Transverse colon (tissue), 4 donors: ENCODE data around the gene PNLIPRP1. TPM values are rescaled to one million over a fixed set of nuclear protein-coding genes. Genes with fewer than 3 reads are reported as not detected.

Experiments
- DNase-seq: peaks from one replicate; pipeline ENCODE4 v3.0.0-alpha.2; 2019
- H3K27ac ChIP-seq, 4 donors: fragments of 200-600 bp; sonication (generic); 2 replicates each; pipeline ENCODE4 v1.5.1; 2016 to 2018; ENCODE audit warnings: inconsistent platforms in 4 of 4
- H3K27me3 ChIP-seq: fragments of 200-600 bp; sonication (generic); 2 replicates; pipeline ENCODE4 v1.5.1; 2017; ENCODE audit warnings: inconsistent platforms
- H3K36me3 ChIP-seq, 4 donors: fragments of 200-600 bp; sonication (generic); 2 replicates each; pipeline ENCODE4 v1.5.1; 2017 to 2019; ENCODE audit warnings: inconsistent platforms in 4 of 4
- H3K4me1 ChIP-seq, 4 donors: fragments of 200-600 bp; sonication (generic); 2 replicates each; pipeline ENCODE4 v1.5.1; 2017 to 2020; ENCODE audit warnings: inconsistent platforms in 4 of 4
- H3K4me3 ChIP-seq, 4 donors: fragments of 200-600 bp; sonication (generic); 1 replicate in 1 of 4; 2 replicates in 3 of 4; pipeline versions ENCODE4 v1.5.1 to v1.6.1; 2017 to 2019; ENCODE audit warnings: inconsistent platforms in 4 of 4
- H3K9me3 ChIP-seq, 2 donors: fragments of 200-600 bp; sonication (generic); 2 replicates each; pipeline ENCODE4 v1.5.1; 2017 to 2019; ENCODE audit warnings: inconsistent platforms in 2 of 2
- EP300 ChIP-seq: sonication (generic); formaldehyde crosslinking; IDR thresholded peaks from one replicate; pipeline ENCODE4 v1.6.1; 2017; ENCODE audit warnings: antibody characterized with exemption, low read depth
- POLR2A ChIP-seq: fragments of 450-650 bp; IDR thresholded peaks from one replicate; pipeline ENCODE4 v1.6.1; 2016; ENCODE audit warnings: antibody characterized with exemption, mild to moderate bottlenecking, moderate library complexity
- POLR2AphosphoS5 ChIP-seq, 3 donors: sonication (generic); formaldehyde crosslinking; IDR thresholded peaks; one replicate each; pipeline ENCODE4 v1.6.1; 2016; ENCODE audit warnings: antibody characterized with exemption in 3 of 3
- WGBS, 2 donors: methylation state at CpG; one replicate each; pipeline ENCODE4 v1.1.5; 2018; ENCODE audit warnings: low coverage in 1 of 2; 5-methylcytosine and 5-hydroxymethylcytosine counted together
- in situ Hi-C, 4 donors: fragments of 200-750 bp; cut with MboI; loops; one replicate each; pipeline versions ENCODE4 v1.15.0 to v1.15.1; 2017; ENCODE audit warnings: low sequenced_read_pairs in 3 of 4, low pct_ligation_motif_present in 1 of 4, low pct_unique_long_range_greater_than_20kb in 1 of 4
- intact Hi-C: fragments of 100-400 bp; cut with DNase I; formaldehyde crosslinking; loops from one replicate; pipeline ENCODE4 v1.15.1; 2023; ENCODE audit warnings: low total_unique reads
- total RNA-seq, 4 donors: library from RNA; depleted of rRNA; stranded (reverse); fragments of >200 nt; gene quantifications; one replicate each; pipeline ENCODE4 v1.1.0, GENCODE V29; 2016
- TF ChIP-seq, protein P1 (sequence below), 5 experiments: fragments of 200-600 bp in 3 of 5; fragments of 450-650 bp in 2 of 5; sonication (generic) in 3 of 5; IDR thresholded peaks; 1 replicate in 2 of 5; 2 replicates in 3 of 5; pipeline ENCODE4 v1.5.1; 2016 to 2017; ENCODE audit warnings: antibody characterized with exemption in 5 of 5, inconsistent platforms in 3 of 5, mild to moderate bottlenecking in 2 of 5, moderate library complexity in 1 of 5

The PNLIPRP1 gene
- total RNA-seq, 4 donors from 2014 or later: not detected

DNA sequence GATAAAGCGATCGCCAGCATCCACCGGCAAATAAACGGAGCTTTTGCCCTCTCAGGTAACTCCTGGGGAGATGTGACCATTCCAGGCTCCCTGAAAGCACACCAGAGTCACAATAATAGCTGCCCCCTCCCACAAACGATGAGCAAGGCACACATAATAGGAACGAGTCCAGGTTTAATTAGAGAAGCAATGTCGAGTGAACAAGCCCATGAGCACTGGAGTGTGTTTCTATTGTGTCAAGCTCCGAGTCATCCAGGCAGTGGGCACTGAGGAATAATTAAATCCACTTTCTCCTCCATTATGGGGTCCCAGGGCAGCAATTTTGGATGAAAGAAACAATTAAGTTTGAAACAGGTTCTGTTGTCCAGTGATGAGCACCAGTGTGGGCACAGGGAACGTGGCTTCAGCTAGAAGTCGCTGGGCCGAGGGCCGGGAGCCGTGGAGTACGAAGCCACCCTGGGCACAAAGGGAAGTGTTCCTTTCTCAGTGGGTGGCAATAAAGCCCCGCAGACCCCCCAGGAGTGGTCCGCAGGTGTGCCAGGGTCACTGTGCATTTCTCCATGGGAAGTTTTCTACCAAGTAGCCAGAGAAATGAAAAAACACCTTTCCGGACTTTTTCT lies 41.9 kb downstream of the PNLIPRP1 start:
- TF ChIP-seq EP300: no peak
- TF ChIP-seq POLR2A: no peak
- TF ChIP-seq, protein P1, sequence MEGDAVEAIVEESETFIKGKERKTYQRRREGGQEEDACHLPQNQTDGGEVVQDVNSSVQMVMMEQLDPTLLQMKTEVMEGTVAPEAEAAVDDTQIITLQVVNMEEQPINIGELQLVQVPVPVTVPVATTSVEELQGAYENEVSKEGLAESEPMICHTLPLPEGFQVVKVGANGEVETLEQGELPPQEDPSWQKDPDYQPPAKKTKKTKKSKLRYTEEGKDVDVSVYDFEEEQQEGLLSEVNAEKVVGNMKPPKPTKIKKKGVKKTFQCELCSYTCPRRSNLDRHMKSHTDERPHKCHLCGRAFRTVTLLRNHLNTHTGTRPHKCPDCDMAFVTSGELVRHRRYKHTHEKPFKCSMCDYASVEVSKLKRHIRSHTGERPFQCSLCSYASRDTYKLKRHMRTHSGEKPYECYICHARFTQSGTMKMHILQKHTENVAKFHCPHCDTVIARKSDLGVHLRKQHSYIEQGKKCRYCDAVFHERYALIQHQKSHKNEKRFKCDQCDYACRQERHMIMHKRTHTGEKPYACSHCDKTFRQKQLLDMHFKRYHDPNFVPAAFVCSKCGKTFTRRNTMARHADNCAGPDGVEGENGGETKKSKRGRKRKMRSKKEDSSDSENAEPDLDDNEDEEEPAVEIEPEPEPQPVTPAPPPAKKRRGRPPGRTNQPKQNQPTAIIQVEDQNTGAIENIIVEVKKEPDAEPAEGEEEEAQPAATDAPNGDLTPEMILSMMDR (IDR thresholded peaks at IDR 0.05): no peak
- no peak for TF ChIP-seq POLR2AphosphoS5 (IDR thresholded peaks at IDR 0.05)
- H3K27me3 ChIP-seq: peaks cover 4% of the 10 kb centered on the region
- 89 to 95% methylated on average over 12 to 17 of the region's 17 CpGs for WGBS, 2 donors
- peaks cover 0 to 2% (median 0%) of the 10 kb centered on the region in 4 donors for H3K4me1 ChIP-seq
- H3K9me3 ChIP-seq: no peaks in the 10 kb centered on the region
- no peak overlapping the region for H3K27ac ChIP-seq
- H3K4me3 ChIP-seq: no peak overlapping the region
- DNase-seq: no peak
- in situ Hi-C loops: no loop called here
- no peaks in the 10 kb centered on the region for H3K36me3 ChIP-seq
- intact Hi-C loops: no loop called here

DNA sequence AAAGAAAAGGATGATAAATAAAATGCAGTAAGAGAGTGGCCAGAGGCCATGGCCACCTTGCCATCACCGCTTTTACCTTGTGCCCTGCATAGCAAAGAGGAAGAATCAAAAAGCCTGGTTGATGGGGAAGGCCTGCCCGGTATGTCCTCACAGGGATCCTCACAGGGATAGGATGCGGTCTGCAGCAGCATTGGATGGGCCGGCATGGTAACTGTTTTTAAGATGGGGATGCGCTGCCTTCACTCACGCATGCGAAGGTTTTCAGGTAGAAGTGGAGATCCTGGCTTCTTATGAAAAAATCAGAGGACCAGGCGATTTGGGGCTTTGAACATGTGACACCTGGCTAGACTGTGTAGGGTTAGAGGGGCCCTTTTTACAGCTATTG lies 42.4 kb downstream of the PNLIPRP1 start:
- Histone ChIP-seq H3K36me3 (no peaks in the 10 kb centered on the region), H3K9me3 (no peaks in the 10 kb centered on the region), H3K4me3 (no peak overlapping the region), H3K27ac (no peak overlapping the region), H3K4me1 (no peaks in the 10 kb centered on the region), H3K27me3 (no peaks in the 10 kb centered on the region)
- intact Hi-C loops (no loop called here), in situ Hi-C loops (no loop called here)
- TF ChIP-seq, protein P1 (IDR thresholded peaks at IDR 0.05): no peak
- no peak for TF ChIP-seq POLR2AphosphoS5 (IDR thresholded peaks at IDR 0.05)
- no peak for TF ChIP-seq EP300
- no peak for TF ChIP-seq POLR2A
- no peak for DNase-seq
- WGBS, 2 donors: 95 to 96% methylated on average over 8 of the region's 8 CpGs

DNA sequence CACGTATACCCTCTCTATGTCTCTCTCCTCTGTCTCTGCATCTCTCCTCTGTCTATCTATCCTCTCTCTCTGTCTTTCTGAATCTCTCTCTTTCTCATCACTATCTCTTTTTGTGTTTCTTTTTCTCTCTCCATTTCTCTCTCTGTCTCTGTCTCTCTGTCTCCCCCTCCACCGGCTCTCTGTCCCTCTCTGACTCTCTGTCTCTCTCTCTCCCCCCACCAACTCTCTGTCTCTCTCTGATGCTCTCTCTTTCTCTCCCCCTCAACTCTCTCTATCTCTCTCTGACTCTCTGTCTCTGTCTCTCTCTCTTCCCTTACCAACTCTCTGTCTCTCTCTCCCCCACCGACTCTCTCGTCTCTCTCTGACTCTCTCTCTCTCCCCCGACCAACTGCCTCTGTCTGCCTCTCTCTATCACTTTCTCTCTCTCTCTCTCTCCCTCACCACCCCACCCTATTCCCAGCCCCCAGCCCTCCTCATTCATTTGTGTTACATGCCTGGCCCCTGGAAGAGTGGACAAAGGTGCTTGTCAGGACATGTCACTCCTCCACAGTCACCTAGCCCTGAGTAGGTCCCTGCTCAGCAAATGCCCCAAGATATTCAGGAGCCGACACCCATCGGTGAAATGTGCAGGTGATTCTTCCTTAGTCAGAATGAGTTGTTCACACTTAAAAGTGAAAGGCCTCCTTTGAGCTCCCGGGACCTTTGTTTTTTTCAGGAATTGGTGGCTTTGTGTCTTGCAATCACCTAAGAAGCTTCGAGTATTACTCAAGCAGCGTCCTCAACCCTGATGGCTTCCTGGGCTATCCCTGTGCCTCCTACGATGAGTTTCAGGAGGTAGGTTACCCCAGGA lies 43.6 kb downstream of the PNLIPRP1 start:
- H3K4me3 ChIP-seq: no peak overlapping the region
- DNase-seq: no peak
- no peaks in the 10 kb centered on the region for H3K4me1 ChIP-seq
- intact Hi-C loops (no loop called here), in situ Hi-C loops (no loop called here)
- TF ChIP-seq POLR2AphosphoS5 (IDR thresholded peaks at IDR 0.05): no peak
- TF ChIP-seq, protein P1 (IDR thresholded peaks at IDR 0.05): no peak
- no peak for TF ChIP-seq POLR2A
- TF ChIP-seq EP300: no peak
- no peaks in the 10 kb centered on the region for H3K9me3 ChIP-seq
- 80 to 93% methylated on average over 7 to 11 of the region's 11 CpGs for WGBS, 2 donors
- no peak overlapping the region for H3K27ac ChIP-seq
- no peaks in the 10 kb centered on the region for H3K36me3 ChIP-seq
- no peaks in the 10 kb centered on the region for H3K27me3 ChIP-seq

- intact Hi-C loops (no loop called here), in situ Hi-C loops (no loop called here)
- Histone ChIP-seq H3K27me3 (no peaks in the 10 kb centered on the region), H3K4me3 (no peak overlapping the region), H3K36me3 (no peaks in the 10 kb centered on the region), H3K4me1 (no peaks in the 10 kb centered on the region), H3K27ac (no peak overlapping the region), H3K9me3 (no peaks in the 10 kb centered on the region)
- TF ChIP-seq POLR2A: no peak
- no peak for TF ChIP-seq POLR2AphosphoS5 (IDR thresholded peaks at IDR 0.05)
- TF ChIP-seq EP300: no peak
- TF ChIP-seq, protein P1 (IDR thresholded peaks at IDR 0.05): no peak
- DNase-seq: no peak
Measured at GRCh38 chr10:116636385-116636784, 45.6 kb downstream of the PNLIPRP1 start.
